Stomach (tissue), 9 donors: ENCODE results near the gene GDPD3. TPM values are rescaled to one million over a fixed set of nuclear protein-coding genes. Genes with fewer than 3 reads are reported as not detected.

Source experiments
- DNase-seq, 2 donors: peaks; one replicate each; pipeline versions ENCODE4 v3.0.0 to v3.0.0-alpha.2; 2013 to 2019
- H3K27ac ChIP-seq, 5 donors: fragments of 200-600 bp in 4 of 5; sonication (generic) in 4 of 5; one replicate each; pipeline ENCODE4 v1.5.1; 2013 to 2019; ENCODE audit warnings: mild to moderate bottlenecking in 1 of 5, moderate library complexity in 1 of 5
- H3K27me3 ChIP-seq, 3 donors: fragments of 200-600 bp; sonication (generic); one replicate each; pipeline ENCODE4 v1.5.1; 2017 to 2019; ENCODE audit warnings: mixed run types in 1 of 3
- H3K36me3 ChIP-seq, 4 donors: fragments of 200-600 bp; sonication (generic); 1 replicate in 3 of 4; 2 replicates in 1 of 4; pipeline ENCODE4 v1.5.1; 2016 to 2019
- H3K4me1 ChIP-seq, 4 donors: fragments of 200-600 bp; sonication (generic); one replicate each; pipeline ENCODE4 v1.5.1; 2016 to 2019
- H3K4me3 ChIP-seq, 4 donors: fragments of 200-600 bp; sonication (generic) in 3 of 4; one replicate each; pipeline ENCODE4 v1.5.1; 2016 to 2019; ENCODE audit warnings: mild to moderate bottlenecking in 1 of 4
- H3K9me3 ChIP-seq, 4 donors: fragments of 200-600 bp; sonication (generic); one replicate each; pipeline ENCODE4 v1.5.1; 2016 to 2019
- CTCF ChIP-seq, 7 experiments: fragments of 450-650 bp in 4 of 7; fragments of 200-600 bp in 3 of 7; sonication (generic) in 3 of 7; IDR thresholded peaks; one replicate each; pipeline ENCODE4 v1.5.1; 2016 to 2019; ENCODE audit warnings: antibody characterized with exemption in 7 of 7, control low read depth in 2 of 7, mild to moderate bottlenecking in 1 of 7
- EP300 ChIP-seq: sonication (generic); formaldehyde crosslinking; IDR thresholded peaks from one replicate; pipeline ENCODE4 v1.6.1; 2017; ENCODE audit warnings: antibody characterized with exemption
- POLR2A ChIP-seq, 4 donors: fragments of 450-650 bp; IDR thresholded peaks; one replicate each; pipeline ENCODE4 v1.6.1; 2016; ENCODE audit warnings: antibody characterized with exemption in 4 of 4, control low read depth in 2 of 4, mild to moderate bottlenecking in 1 of 4, moderate library complexity in 1 of 4
- POLR2AphosphoS5 ChIP-seq, 3 donors: sonication (generic); formaldehyde crosslinking; IDR thresholded peaks; one replicate each; pipeline ENCODE4 v1.6.1; 2016; ENCODE audit warnings: antibody characterized with exemption in 3 of 3
- WGBS, 5 donors: extraction: QIAGEN DNeasy Blood & Tissue Kit in 3 of 5; methylation state at CpG; one replicate each; pipeline versions ENCODE4 v1.1.5 to v1.1.7; 2013 to 2018; 5-methylcytosine and 5-hydroxymethylcytosine counted together
- intact Hi-C: fragments of 100-400 bp; cut with DNase I; formaldehyde crosslinking; loops from one replicate; pipeline ENCODE4 v1.15.1; 2023; ENCODE audit warnings: low total_unique reads
- polyA plus RNA-seq, 3 donors: library from polyadenylated mRNA; stranded (reverse); fragments of 200-250 nt; gene quantifications; one replicate each; pipeline ENCODE4 v1.2.3, GENCODE V29; 2013
- total RNA-seq, 5 donors: library from RNA; depleted of rRNA; stranded (reverse); fragments of >200 nt; gene quantifications; one replicate each; pipeline versions ENCODE4 v1.1.0 to v1.2.3, GENCODE V29; 2014 to 2016
- donor health status: healthy with polysubstance abuse.
- donor health status: Bipolar disorder and iron deficiency.
- donor health status: healthy.

Gene GDPD3
- total and polyA plus RNA-seq, 8 donors: 1.8 to 178 (median 5.9) TPM

GRCh38 chr16:30079480-30079879 lies 33.9 kb downstream of the GDPD3 start:
- TF ChIP-seq POLR2AphosphoS5 (IDR thresholded peaks at IDR 0.05): no peak
- no peak for TF ChIP-seq EP300
- no peak for TF ChIP-seq CTCF (IDR thresholded peaks at IDR 0.05)
- TF ChIP-seq POLR2A (IDR thresholded peaks at IDR 0.05): no peak
- H3K9me3 ChIP-seq: no peaks in the 10 kb centered on the region
- H3K27me3 ChIP-seq: no peaks in the 10 kb centered on the region
- no peak overlapping the region for H3K4me3 ChIP-seq
- H3K4me1 ChIP-seq: peaks cover 24 to 62% (median 52%) of the 10 kb centered on the region in 4 donors
- peaks cover 59 to 72% (median 70%) of the 10 kb centered on the region in 4 donors for H3K36me3 ChIP-seq
- WGBS, 5 donors: 76 to 91% (median 89%) methylated on average over 7 of the region's 7 CpGs
- no peak for DNase-seq
- intact Hi-C loops: no loop called here
- H3K27ac ChIP-seq: no peak overlapping the region

- no peak overlapping the region for H3K27ac ChIP-seq
- no peaks in the 10 kb centered on the region for H3K9me3 ChIP-seq
- H3K36me3 ChIP-seq: peaks cover 51 to 65% (median 62%) of the 10 kb centered on the region in 4 donors
- H3K27me3 ChIP-seq: no peaks in the 10 kb centered on the region
- TF ChIP-seq EP300 (no peak), POLR2AphosphoS5 (IDR thresholded peaks at IDR 0.05) (no peak), CTCF (IDR thresholded peaks at IDR 0.05) (no peak)
- H3K4me1 ChIP-seq: peaks cover 24 to 60% (median 52%) of the 10 kb centered on the region in 4 donors
- H3K4me3 ChIP-seq: peak overlapping the region in 1 of 4 donors; percentile 3
- intact Hi-C loops: no loop called here
- DNase-seq: no peak
- 84 to 85% (median 84%) methylated on average over 7 of the region's 7 CpGs for WGBS, 5 donors
These were observed 34.6 kb downstream of the GDPD3 start for GRCh38 chr16:30078744-30079143.

GRCh38 chr16:30077656-30078055 lies 35.7 kb downstream of the GDPD3 start:
- peak overlapping the region in 2 of 4 donors; percentile 90 to 98 for H3K4me3 ChIP-seq
- no peak for DNase-seq
- 60 to 76% (median 65%) methylated on average over 6 of the region's 6 CpGs for WGBS, 5 donors
- no peaks in the 10 kb centered on the region for H3K9me3 ChIP-seq
- TF ChIP-seq POLR2AphosphoS5 (IDR thresholded peaks at IDR 0.05) (no peak), CTCF (IDR thresholded peaks at IDR 0.05) (no peak), POLR2A (IDR thresholded peaks at IDR 0.05) (no peak), EP300 (no peak)
- peaks cover 44 to 64% (median 62%) of the 10 kb centered on the region in 4 donors for H3K36me3 ChIP-seq
- H3K4me1 ChIP-seq: peaks cover 24 to 60% (median 52%) of the 10 kb centered on the region in 4 donors
- H3K27ac ChIP-seq: peak overlapping the region in 1 of 5 donors; percentile 20
- H3K27me3 ChIP-seq: no peaks in the 10 kb centered on the region
- intact Hi-C loops: no loop called here

- Histone ChIP-seq H3K27me3 (no peaks in the 10 kb centered on the region), H3K4me1 (peaks cover 24 to 64% (median 51%) of the 10 kb centered on the region in 4 donors), H3K9me3 (no peaks in the 10 kb centered on the region), H3K36me3 (peaks cover 45 to 64% (median 62%) of the 10 kb centered on the region in 4 donors), H3K4me3 (peak overlapping the region; percentile 78 to 98 (median 86)), H3K27ac (peak overlapping the region; percentile 73 to 97 (median 94))
- WGBS, 5 donors: 1 to 4% (median 2%) methylated on average over 12 to 33 of the region's 33 CpGs
- intact Hi-C loops: no loop called here
- TF ChIP-seq EP300 (no peak), CTCF (IDR thresholded peaks at IDR 0.05) (no peak), POLR2A (IDR thresholded peaks at IDR 0.05) (no peak), POLR2AphosphoS5 (IDR thresholded peaks at IDR 0.05) (no peak)
- peak in 1 of 2 donors; percentile 55 for DNase-seq
These were observed 37.0 kb downstream of the GDPD3 start for GRCh38 chr16:30076276-30076791.
